GM21360 (cell line): ENCODE measurements around the gene GOSR2.
"Not testable (repeated sequence)": the region's sequence is repeated elsewhere in the genome, so short reads cannot be mapped to it uniquely, and the experiment has no call there.

Experiments used
- ATAC-seq: cut with Tn5 transposase; IDR thresholded peaks from one replicate; pipeline ENCODE4 v1.9.1; 2021; ENCODE audit warnings: mild to moderate bottlenecking, moderate library complexity; ENCODE audit not compliant: unreplicated experiment

Gene GOSR2

GRCh38 chr17:46928467-46929261, 5.7 kb downstream of the GOSR2 start:
- no peak for ATAC-seq

- ATAC-seq: no peak
Measured at GRCh38 chr17:46929413-46929812, 6.5 kb downstream of the GOSR2 start.

- ATAC-seq: no peak
Measured at GRCh38 chr17:46930051-46930450, 7.1 kb downstream of the GOSR2 start.

- ATAC-seq: no peak
Measured at GRCh38 chr17:46931596-46931995, 8.6 kb downstream of the GOSR2 start.

GRCh38 chr17:46935658-46936266, 12.8 kb downstream of the GOSR2 start:
- no peak for ATAC-seq

- ATAC-seq: peak; percentile 63
Measured at GRCh38 chr17:46940692-46941404, 17.9 kb downstream of the GOSR2 start.

- ATAC-seq: no peak
Measured at GRCh38 chr17:46942441-46943217, 19.7 kb downstream of the GOSR2 start.

GRCh38 chr17:46943218-46943500, 20.2 kb downstream of the GOSR2 start:
- ATAC-seq: no peak

GRCh38 chr17:46943501-46944393, 20.8 kb downstream of the GOSR2 start:
- ATAC-seq: no peak

- no peak for ATAC-seq
Measured at GRCh38 chr17:46944931-46945330, 22.0 kb downstream of the GOSR2 start.

GRCh38 chr17:46947216-46947615, 24.3 kb downstream of the GOSR2 start:
- ATAC-seq: no peak

GRCh38 chr17:46948544-46948943, 25.6 kb downstream of the GOSR2 start:
- no peak for ATAC-seq

GRCh38 chr17:46949291-46950174, 26.6 kb downstream of the GOSR2 start:
- no peak for ATAC-seq

GRCh38 chr17:46950342-46950996, 27.5 kb downstream of the GOSR2 start:
- ATAC-seq: no peak

GRCh38 chr17:46950997-46951621, 28.1 kb downstream of the GOSR2 start:
- no peak for ATAC-seq

GRCh38 chr17:46951706-46952105, 28.7 kb downstream of the GOSR2 start:
- no peak for ATAC-seq

- ATAC-seq: no peak
Measured at GRCh38 chr17:46952115-46952514, 29.2 kb downstream of the GOSR2 start.

- not testable (repeated sequence) for ATAC-seq
Measured at GRCh38 chr17:46953191-46953590, 30.2 kb downstream of the GOSR2 start.
